Erythroblast (primary cell): ENCODE results near the gene GAN.

Experiments
- GATA1 ChIP-seq: IDR thresholded peaks from 2 replicates; pipeline ENCODE4 v1.6.1; 2011; ENCODE audit warnings: low read depth, mild to moderate bottlenecking, control low read depth, low read length, moderate library complexity
- POLR2A ChIP-seq: IDR thresholded peaks from 2 replicates; pipeline ENCODE4 v1.6.1; 2011; ENCODE audit warnings: mild to moderate bottlenecking, low read length

DNA sequence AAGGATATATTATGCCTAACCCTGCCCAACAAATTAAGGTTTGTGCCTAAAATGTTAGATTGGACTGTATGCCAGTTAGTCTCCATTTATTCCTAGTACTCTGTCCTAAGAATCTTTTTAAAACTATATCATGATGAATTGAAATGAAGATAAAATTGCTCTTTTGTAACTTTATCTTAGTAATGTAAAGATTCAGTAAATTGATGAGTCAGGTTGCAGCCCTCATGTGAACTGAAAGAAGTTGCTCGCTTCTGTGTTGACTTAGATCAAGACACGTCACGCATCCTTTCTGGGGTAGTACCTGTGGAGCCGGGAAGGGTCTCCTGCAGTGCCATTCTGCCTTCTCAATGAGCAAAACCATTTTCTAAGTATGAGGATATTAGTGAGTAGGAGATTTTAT, 63.3 kb downstream of the GAN start:
- TF ChIP-seq POLR2A (no peak), GATA1 (no peak)
